SW480 (cell line): Measurements from ENCODE around the gene C11orf71.
A peak's percentile ranks its signal among the peaks of the same experiment; 100 is the strongest.

Experiments used
- DNase-seq: peaks from one replicate; pipeline ENCODE4 v3.0.0-alpha.2; 2016; ENCODE audit warnings: low spot score

C11orf71 gene, protein sequence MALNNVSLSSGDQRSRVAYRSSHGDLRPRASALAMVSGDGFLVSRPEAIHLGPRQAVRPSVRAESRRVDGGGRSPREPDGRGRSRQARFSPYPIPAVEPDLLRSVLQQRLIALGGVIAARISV

GRCh38 chr11:114400216-114400914 lies at the start of gene C11orf71, which contains the start of gene RBM7:
Gene C11orf71 (minus strand): TSS chr11:114400511. CDS start chr11:114400331, 180 bp downstream.
Gene RBM7 (plus strand): TSS chr11:114400666. CDS start chr11:114400672, 6 bp downstream.
- peak; percentile 98 for DNase-seq

DNA sequence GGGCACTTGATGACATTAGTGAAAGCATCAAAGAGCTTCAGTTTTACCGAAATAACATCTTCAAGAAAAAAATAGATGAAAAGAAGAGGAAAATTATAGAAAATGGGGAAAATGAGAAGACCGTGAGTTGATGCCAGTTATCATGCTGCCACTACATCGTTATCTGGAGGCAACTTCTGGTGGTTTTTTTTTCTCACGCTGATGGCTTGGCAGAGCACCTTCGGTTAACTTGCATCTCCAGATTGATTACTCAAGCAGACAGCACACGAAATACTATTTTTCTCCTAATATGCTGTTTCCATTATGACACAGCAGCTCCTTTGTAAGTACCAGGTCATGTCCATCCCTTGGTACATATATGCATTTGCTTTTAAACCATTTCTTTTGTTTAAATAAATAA lies 49.5 kb upstream of the C11orf71 start:
- no peak for DNase-seq

- DNase-seq: no peak
These were observed 48.6 kb upstream of the C11orf71 start for GRCh38 chr11:114448749-114449482.

DNA sequence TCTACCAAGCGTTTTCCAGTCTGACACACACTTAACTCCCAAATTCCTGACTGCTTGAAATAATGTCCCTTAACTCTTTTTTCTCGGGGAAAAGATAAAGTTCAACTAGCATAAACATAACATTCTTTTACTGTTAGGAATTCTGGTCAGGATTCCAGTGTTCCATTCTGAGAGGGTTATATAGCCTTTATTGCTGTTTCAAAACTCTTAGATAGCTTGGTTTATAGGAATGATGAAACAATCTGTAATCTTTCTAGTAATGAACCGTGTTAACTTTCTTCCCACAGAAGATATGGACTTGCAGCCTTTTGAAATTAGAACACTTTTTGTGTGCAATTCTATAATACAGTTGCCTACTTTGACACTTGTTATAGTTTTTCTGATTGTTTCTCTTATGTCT lies 47.6 kb upstream of the C11orf71 start:
- DNase-seq: peak; percentile 27

- no peak for DNase-seq
These were observed 47.1 kb upstream of the C11orf71 start for GRCh38 chr11:114447444-114447843.

GRCh38 chr11:114442536-114442935 lies 42.2 kb upstream of the C11orf71 start:
- no peak for DNase-seq

DNA sequence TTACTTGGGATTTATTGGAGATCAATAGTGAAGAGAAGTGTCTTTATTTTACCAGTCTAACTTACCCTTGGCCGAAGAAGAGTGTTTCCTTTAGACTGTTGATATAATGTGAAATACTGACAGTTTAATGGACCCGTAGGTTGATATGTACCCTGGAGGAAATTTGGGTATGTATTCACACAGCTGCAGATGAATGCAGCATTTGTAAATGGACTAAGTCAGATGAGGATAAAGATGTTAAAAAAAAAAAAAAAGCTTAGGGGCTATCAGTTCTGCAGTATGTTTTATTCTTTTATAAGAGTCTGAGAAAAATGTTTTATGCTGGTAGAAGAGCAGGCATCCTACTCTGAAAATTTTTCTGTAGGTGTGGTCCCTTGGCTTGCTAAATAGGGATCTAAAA lies 41.6 kb upstream of the C11orf71 start:
- DNase-seq: no peak

GRCh38 chr11:114440971-114441763 lies 40.9 kb upstream of the C11orf71 start:
- DNase-seq: no peak

DNA sequence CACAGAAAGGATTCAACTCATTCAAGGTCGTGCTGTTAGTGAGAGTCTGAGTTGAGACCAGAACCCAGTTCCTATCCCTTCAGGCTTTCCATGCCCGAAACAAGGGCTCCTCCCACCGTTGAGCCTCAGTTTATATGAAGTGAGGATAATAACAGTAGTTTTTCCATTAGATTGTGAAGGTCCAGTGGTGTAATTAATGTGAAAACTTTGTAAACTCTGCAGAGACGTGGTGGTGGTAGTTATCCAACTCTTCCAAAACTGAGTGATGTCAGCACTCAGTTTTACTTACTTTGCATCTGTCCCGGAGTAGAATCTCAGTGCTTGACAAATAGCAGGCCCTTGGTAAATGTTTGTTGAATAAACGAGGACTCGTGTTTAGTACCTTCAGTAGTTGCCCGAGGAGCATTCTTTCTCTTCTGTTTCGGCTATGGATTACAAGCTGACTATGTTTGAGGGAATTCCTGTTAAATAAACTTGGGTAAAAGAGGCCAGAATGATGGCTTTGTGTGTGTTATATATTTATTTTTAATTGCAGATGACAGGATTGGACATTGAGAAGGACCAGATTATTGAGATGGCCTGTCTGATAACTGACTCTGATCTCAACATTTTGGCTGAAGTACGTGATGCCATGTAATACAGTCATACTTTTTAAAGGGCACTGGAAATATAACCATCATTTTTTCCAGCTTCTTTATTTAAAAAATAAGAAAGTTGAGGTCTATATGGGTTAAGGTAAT lies 40.0 kb upstream of the C11orf71 start:
- DNase-seq: peak; percentile 11

- peak; percentile 95 for DNase-seq
These were observed 39.2 kb upstream of the C11orf71 start, which contains the start of gene REXO2 for GRCh38 chr11:114439229-114440120. Gene REXO2 (plus strand): TSS chr11:114439467. CDS start chr11:114439529, 62 bp downstream.

DNA sequence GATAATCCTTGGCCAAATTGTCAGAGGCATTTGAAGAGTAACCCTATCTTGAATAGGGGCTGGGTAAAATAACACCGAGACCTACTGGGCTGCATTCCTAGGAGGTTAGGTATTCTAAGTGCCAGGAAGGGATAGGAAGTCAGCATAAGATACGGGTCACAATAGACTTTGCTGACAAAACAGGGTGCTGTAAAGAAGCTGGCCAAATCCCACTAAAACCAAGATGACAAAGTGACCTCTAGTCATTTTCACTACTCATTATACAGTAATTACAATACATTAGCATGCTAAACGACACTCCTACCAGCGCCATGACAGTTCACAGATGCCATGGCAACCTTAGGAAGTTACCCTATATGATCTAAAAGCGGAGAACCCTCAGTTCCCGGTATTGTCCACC lies 38.0 kb upstream of the C11orf71 start:
- no peak for DNase-seq

- DNase-seq: no peak
These were observed 33.1 kb upstream of the C11orf71 start for GRCh38 chr11:114433376-114433775.

GRCh38 chr11:114432893-114433292 lies 32.6 kb upstream of the C11orf71 start:
- DNase-seq: no peak

GRCh38 chr11:114430290-114430689 lies 30.0 kb upstream of the C11orf71 start:
- DNase-seq: no peak

GRCh38 chr11:114426280-114426679 lies 26.0 kb upstream of the C11orf71 start:
- no peak for DNase-seq

GRCh38 chr11:114416441-114416961 lies 16.2 kb upstream of the C11orf71 start:
- no peak for DNase-seq

DNA sequence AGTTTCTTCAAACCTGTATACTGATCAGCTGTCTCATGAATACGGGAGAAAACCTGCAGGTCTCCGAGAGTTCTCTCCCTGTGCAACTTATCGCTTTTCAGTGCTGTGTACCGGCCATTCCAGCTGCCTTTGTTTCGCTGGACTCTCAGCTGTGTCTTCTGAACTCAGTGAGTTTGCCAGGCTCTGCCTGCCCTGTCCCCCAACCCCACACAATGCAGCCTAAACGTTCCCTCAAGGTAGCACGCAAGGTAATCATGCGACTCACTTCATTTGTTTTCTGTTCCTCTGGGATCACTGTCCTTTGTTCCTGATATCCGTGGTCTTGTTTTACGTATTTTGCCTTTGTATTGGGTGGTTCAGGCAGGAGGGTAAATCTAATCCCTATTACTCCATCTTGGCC lies 13.6 kb upstream of the C11orf71 start:
- no peak for DNase-seq

GRCh38 chr11:114412946-114413345 lies 12.6 kb upstream of the C11orf71 start:
- DNase-seq: no peak

- DNase-seq: no peak
These were observed 1.0 kb upstream of the C11orf71 start for GRCh38 chr11:114401311-114401710.

GRCh38 chr11:114400915-114401223 lies 558 bp upstream of the C11orf71 start:
- DNase-seq: no peak
